GM12872 (cell line): Measurements from ENCODE around the gene ING1.

Experiments used
- TF ChIP-seq, protein P1 (sequence below): IDR thresholded peaks from 3 replicates; pipeline ENCODE4 v1.5.1; 2011; ENCODE audit warnings: low read depth, mild to moderate bottlenecking, low read length, moderate library complexity; ENCODE audit not compliant: insufficient read depth

The ING1 gene

DNA sequence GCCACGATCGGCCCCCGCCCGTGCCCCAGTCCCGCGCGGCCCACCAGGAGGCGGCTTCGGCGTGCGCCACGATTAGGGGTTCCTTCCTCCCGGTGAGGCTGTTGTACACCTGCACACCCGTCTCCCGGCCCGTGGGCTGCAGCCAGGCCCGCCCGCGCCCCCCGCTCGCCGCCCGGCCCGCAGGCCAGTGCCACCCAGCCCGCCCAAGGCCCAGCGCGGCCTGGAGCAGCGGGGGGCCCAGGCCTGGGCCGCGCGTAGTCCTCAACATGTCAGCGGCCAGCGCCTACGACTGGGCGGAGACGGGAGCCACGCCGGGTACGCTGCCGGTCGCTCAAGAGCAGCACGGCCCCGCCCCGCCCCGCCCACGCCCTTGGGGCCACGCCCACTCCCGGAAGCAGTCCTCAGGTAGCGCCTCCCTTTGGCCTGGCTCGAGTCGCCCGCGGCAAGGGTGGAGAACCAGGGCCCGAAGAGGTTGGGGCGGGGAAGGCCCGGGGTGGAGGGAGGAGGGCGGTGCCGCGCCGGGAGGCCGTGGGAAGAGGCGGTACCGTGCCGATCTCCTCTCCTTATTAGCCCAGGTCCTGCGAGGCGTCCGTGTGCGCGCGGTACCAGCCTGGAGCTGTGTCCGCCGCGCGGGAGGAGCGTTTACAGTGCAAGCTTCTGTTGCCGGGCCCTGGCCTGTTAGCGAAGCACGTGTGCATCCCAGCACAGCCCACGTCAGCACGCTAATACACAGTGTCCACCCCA lies 7.5 kb upstream of the ING1 start, which contains the start of gene CARS2:
Gene CARS2, minus strand, starts transcription at position 291 of the 744 bp plus-strand sequence. Its CDS starts 23 bp downstream, at position 268.
- TF ChIP-seq, protein P1, sequence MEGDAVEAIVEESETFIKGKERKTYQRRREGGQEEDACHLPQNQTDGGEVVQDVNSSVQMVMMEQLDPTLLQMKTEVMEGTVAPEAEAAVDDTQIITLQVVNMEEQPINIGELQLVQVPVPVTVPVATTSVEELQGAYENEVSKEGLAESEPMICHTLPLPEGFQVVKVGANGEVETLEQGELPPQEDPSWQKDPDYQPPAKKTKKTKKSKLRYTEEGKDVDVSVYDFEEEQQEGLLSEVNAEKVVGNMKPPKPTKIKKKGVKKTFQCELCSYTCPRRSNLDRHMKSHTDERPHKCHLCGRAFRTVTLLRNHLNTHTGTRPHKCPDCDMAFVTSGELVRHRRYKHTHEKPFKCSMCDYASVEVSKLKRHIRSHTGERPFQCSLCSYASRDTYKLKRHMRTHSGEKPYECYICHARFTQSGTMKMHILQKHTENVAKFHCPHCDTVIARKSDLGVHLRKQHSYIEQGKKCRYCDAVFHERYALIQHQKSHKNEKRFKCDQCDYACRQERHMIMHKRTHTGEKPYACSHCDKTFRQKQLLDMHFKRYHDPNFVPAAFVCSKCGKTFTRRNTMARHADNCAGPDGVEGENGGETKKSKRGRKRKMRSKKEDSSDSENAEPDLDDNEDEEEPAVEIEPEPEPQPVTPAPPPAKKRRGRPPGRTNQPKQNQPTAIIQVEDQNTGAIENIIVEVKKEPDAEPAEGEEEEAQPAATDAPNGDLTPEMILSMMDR, result no peak

DNA sequence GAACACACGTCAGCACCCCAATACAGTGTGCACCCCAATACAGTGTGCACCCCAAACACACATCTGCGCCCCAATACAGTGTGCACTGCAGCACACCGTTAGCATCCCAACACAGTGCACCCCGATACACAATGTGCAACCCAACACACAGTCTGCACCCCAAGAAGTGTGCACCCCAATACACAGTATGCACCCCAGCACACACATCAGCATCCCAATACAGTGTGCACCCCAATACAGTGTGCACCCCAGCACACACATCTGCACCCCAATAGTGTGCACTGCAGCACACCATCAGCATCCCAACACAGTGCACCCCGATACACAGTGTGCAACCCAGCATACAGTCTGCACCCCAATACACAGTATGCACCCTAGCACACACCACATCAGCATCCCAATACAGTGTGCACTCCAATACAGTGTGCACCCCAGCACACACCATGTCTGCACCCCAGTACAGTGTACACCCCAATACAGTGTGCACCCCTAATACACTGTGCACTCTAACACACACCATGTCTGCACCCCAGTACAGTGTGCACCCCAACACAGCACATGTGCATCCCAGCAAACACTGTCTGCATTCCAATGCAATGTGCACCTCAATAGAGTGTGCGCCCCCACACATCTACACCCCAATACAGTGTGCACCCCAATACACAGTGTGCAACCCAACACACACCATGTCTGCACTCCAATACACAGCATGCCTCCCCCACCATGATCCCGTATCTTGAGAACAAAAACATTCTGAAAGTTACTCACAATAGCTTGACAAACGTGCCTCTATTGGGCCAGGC lies 6.7 kb upstream of the ING1 start:
- TF ChIP-seq, protein P1, result no peak

DNA sequence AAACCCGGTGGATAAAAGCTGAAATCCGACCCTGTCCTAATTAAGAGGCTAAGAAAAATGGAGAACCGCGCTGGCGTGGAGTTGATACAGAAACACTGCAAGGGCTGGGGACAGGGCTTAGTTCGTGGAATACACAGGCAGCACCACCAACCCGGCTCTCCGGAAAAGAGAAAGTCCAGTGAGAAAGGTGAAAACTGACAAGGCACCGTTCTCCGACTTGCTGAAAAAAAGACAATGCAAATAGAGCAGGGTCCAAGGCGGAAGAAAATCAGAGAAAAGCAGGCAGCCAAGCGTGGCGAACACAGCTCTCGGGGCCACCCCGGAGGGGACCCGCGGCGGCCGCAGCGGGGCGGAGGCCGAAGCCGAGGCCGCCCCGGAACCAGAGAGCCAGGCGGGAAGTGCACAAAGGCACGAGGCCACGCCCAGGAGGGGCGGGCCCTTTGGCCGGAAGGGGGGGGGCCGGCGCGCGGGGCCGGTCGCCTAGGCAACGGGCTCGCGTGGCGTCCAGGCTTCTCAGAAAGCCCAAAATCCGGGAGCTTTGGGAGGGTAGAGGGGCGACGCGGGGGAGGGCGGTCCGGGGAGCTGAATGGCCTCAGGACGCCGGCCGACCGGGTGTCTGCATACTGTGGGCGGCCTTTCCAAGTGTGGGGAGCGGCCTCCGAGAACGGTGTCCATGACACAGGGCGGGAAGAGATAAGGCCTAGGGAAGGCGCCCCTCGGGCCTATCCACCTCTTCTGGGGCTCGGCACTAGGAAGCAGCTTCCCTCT lies 1.2 kb upstream of the ING1 start:
- TF ChIP-seq, protein P1, result no peak

DNA sequence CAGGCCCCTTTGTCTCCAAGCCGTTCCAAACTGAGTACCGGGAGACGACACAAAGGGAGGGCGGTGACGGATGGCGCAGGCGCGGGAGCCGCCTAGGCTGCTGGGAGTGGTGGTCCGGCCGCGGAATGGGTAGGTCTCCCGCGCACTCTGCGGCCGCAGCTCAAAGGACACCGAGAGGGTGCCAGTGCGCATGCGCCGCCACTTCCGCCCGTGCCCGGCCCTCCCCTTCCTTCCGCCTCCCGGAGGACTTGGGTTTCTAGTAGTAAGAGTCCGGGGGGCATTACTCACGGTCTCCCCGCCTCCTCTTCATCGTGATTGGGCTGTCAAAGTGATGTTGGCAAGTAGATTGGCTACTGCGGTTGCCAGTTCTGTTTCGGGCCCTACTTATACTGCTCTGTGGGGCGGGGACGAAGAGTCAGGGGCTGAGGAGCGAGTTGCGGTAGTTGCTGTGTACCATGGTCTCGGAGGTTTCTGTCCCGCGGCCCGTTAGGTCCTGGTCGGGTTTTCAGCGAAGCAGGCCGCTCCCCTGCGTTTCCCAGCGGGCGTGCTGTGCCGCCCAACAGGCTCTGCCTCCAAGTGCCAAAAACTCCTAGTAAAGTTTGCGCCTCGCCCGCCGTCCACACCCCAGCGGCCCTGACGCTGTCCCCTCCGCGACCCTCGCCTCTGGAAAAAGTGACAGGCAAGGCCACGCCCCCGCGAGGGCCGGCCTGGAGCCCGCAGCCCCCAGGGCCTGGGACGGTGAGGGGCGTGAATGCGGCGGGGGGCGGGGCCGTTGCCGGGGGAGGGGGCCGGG lies 455 bp upstream of the ING1 start:
- TF ChIP-seq, protein P1, result no peak

DNA sequence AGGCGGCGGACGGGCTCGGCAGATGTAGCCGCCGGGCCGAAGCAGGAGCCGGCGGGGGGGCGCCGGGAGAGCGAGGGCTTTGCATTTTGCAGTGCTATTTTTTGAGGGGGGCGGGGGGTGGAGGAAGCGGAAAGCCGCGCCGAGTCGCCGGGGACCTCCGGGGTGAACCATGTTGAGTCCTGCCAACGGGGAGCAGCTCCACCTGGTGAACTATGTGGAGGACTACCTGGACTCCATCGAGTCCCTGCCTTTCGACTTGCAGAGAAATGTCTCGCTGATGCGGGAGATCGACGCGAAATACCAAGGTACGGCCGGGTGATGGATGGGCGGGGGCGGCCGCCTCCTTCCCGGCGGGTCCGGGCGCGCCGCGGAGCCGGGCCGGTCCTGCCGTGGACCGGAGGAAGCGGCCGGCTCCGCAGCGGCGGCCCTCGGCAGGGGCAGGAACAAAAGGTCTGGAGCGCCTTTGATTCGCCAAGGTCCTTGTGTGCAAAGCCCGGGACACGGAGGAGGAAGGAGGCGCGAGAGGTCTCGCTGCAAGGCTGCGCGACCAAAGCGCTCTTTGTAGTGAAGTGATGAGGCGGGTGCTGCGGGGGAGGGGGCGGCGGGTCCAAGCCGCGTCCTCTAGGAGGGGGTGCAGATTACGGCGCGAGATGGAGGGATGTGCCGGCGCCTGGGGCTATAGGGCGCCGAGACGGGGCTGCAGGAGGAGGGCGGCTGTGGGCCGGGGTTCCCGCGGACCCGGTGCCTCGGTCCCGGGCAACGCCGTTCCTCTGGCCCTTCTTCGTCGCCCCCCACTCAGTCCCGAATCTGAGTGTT lies 689 bp downstream of the ING1 start:
- TF ChIP-seq, protein P1, result peak; percentile 33; the same call in 2 of the 3 replicates

DNA sequence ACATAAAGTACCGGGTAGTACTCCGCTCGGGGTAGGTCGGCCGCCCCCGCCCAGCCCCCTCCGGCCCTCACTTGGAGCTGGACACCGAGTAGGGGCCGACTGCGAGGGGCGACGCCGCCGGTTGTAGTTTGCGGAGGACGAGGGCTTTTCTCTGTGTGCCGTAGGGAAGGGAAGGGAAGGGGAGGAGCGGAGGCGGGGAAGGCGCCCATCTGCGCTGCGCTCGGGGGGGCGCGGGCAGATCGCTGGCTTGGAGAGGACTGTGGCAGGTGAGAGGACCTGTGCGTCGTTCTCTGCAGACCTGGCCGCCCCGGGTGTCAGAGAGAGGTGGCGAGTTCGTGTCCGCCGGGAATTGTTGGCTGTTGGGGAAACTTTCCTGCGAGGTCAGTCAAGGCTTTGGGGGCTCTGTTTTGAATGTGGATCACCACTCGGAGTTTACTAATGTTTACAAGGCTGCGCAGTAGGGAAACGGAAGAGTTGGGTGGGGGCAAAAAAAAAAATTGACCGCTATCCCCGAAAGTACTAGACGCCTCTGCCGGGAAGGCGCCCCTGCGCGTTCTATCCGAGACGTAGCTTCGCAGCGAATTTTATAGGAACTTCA lies 1.4 kb downstream of the ING1 start:
- TF ChIP-seq, protein P1, result 0 out of 3 replicates have a peak, but pooled peaks have one; percentile 7
